Vagina (tissue), 2 donors: Measurements from ENCODE around the gene TRMT112.

Source experiments
- POLR2A ChIP-seq, 2 donors: fragments of 450-650 bp; IDR thresholded peaks; one replicate each; pipeline ENCODE4 v1.6.1; 2017; ENCODE audit warnings: antibody characterized with exemption in 2 of 2, mild to moderate bottlenecking in 2 of 2, moderate library complexity in 2 of 2
- TF ChIP-seq, protein P1 (sequence below), 3 experiments: fragments of 450-650 bp in 2 of 3; fragments of 200-600 bp in 1 of 3; sonication (generic) in 1 of 3; IDR thresholded peaks; one replicate each; pipeline ENCODE4 v1.5.1; 2017 to 2019; ENCODE audit warnings: antibody characterized with exemption in 3 of 3, mild to moderate bottlenecking in 2 of 3, moderate library complexity in 2 of 3

DNA sequence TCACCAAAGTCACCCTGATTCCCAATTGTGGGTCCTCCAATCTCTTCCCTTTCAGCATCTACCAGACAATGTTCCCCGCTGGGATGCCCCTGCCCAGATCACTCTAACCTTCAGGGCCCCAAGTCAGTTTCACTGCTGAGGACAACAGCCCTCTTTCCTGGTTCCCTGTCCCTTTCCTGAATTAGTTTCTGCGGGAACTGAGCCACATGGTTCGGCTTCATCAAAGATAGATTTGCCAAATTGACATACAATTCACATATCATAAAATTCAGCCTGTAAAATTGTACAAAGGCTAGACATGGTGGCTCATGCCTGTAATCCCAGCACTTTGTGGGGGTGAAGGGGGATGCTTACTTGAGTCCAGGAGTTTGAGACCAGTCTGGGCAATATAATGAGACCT lies 10.6 kb upstream of the TRMT112 start:
- TF ChIP-seq, protein P1, sequence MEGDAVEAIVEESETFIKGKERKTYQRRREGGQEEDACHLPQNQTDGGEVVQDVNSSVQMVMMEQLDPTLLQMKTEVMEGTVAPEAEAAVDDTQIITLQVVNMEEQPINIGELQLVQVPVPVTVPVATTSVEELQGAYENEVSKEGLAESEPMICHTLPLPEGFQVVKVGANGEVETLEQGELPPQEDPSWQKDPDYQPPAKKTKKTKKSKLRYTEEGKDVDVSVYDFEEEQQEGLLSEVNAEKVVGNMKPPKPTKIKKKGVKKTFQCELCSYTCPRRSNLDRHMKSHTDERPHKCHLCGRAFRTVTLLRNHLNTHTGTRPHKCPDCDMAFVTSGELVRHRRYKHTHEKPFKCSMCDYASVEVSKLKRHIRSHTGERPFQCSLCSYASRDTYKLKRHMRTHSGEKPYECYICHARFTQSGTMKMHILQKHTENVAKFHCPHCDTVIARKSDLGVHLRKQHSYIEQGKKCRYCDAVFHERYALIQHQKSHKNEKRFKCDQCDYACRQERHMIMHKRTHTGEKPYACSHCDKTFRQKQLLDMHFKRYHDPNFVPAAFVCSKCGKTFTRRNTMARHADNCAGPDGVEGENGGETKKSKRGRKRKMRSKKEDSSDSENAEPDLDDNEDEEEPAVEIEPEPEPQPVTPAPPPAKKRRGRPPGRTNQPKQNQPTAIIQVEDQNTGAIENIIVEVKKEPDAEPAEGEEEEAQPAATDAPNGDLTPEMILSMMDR (IDR thresholded peaks at IDR 0.05): no peak
- TF ChIP-seq POLR2A (IDR thresholded peaks at IDR 0.05): no peak
